Hepatic stellate cell (primary cell): Measurements from ENCODE around the gene INSIG1.

Source experiments
- DNase-seq: peaks from one replicate; pipeline ENCODE4 v3.0.0; 2011; ENCODE audit warnings: low spot score

INSIG1 gene

GRCh38 chr7:155297517-155298287, at the start of gene INSIG1:
INSIG1 (plus strand) TSS chr7:155297878; CDS start chr7:155298286, 408 bp downstream.
- peak; percentile 98 for DNase-seq

GRCh38 chr7:155248366-155248756, 49.3 kb upstream of the INSIG1 start:
- no peak for DNase-seq

- DNase-seq, result no peak
These were observed 45.8 kb upstream of the INSIG1 start for GRCh38 chr7:155251831-155252230.

- DNase-seq, result no peak
These were observed 45.2 kb upstream of the INSIG1 start for GRCh38 chr7:155252444-155252887.

DNA sequence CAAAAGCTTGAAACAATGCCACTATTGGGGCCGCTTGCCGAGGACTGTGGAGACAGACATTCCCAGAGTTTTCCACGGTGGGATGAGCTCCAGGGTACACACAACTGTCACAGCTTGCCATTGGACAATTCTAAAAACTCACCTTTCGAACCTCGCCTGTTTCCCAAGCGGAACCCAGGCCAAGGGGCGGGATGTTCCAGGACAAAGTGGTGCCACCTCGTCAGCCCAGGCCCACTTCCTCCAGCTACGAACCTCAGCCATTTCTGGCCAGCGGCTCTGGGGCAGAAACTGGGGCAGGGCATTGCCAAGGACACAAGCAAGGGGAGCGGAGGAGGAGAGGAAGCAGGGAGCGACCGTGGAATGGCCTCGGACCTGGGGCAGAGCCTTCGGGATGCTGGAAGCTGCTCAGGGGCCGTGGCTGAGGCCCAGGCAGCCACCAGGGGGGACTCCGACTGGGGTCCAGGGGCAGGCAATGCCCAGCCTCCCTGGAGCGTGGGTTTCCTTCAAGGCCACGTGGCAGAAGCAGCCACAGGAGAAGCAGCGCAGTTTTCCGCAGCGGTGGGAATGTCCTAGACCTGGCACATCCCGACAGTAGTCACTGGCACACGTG, 44.7 kb upstream of the INSIG1 start:
- DNase-seq, result no peak

DNA sequence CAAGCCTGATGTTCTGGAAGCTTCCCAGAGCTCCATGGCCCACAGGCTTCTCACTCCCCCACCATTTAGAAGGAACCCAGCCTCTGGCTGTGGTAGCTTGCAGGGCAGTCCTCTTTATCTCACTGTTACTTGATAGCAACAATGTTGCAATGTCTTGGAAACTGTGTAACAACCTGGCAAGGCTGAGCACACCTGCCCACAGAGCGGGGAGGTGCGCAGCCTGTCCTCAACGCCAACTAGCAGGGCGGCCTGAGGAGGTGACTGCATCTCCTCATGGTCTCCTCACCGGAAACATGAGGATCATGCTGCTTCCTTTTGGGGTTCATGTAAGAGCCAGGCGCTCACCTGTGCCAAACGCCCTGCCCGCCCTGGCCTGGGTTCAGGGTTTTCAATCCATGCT, 43.7 kb upstream of the INSIG1 start:
- DNase-seq, result no peak

DNA sequence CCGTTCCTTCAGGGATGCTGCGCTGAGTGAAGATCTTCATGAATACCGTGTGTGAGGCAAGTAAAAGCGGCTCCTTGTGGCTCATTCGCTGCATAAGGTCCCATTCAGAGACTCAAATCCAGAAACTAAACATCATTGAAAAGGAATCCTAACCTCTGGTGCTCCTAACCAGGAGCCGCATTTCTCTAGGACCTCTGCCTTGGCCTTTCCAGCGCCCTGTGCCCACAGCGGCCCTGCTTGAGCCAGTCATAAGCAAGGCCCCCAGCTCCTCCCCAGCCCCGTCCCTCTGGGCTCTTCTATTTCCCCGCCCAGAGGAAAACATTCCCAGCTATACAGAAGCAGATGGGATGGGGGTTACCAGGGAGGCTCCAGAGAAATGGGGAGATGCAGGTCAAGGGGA, 42.6 kb upstream of the INSIG1 start:
- DNase-seq, result no peak

GRCh38 chr7:155255621-155256020, 42.1 kb upstream of the INSIG1 start:
- DNase-seq, result no peak

DNA sequence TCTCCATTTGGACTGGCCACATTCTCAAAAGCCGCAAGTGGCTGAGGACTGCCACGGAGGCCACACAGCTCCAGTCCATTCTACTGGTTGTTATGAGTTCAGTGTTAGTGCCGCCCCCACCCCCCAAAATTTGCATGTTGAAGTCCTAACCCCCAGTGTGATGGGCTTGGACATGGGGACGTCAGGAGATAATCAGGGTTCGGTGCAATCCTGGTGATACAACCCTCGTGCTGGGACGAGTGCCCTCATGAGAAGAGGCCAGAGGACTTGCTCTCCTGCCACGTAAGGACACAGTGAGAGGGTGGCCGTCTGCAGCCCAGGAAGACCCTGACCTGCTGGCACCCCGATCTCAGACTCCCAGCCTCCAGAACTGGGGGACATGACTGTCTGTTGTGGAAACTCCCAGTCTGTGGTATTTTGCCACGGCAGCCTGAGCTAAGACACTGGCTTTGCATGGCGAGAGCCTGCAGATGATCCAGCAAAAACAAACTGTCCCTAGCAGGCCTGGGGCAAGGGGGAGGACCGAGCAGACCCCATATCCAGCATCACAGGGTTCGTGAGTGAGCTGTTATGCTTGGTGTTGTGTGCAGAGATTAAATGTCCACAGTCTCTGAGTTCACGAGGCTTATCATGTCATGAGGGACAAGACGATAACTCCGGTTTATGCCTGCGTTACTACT, 41.5 kb upstream of the INSIG1 start:
- no peak for DNase-seq

DNA sequence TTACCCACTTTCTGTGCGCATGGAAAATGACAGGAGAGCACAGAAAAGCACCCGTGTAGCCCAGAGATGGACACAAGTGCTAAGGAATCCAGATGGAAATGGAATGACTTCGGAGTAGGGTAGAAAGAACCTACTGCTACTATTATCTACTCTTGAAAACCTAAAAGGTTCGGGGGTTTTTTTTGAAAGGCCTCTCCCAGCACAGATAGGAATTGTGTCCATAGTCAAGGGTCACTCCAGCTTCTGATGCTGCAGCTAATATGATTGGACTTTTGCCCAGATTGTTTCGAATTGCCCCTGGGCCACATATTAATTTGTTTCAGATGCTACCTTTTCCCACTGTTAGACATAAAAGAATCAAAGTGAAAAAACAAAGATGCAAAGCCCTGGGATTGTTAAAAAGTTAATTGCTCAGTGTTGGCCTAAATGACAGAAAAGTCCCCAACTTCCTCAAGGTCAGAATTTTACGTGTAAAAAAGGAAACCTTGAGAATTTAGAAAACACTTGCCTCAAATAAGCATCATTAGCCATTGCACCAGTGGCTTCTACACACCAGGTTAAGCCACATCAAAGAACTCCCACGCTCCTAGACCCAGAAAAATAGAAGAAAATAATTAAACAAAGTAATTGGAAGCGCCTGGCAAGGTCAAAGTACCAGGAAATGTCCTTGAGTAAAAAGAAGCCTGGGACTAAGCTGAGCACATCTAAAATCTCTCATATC, 40.8 kb upstream of the INSIG1 start:
- no peak for DNase-seq

- peak; percentile 87 for DNase-seq
These were observed 40.0 kb upstream of the INSIG1 start for GRCh38 chr7:155257482-155258225.

GRCh38 chr7:155258226-155258560, 39.5 kb upstream of the INSIG1 start:
- DNase-seq, result peak; percentile 89

DNA sequence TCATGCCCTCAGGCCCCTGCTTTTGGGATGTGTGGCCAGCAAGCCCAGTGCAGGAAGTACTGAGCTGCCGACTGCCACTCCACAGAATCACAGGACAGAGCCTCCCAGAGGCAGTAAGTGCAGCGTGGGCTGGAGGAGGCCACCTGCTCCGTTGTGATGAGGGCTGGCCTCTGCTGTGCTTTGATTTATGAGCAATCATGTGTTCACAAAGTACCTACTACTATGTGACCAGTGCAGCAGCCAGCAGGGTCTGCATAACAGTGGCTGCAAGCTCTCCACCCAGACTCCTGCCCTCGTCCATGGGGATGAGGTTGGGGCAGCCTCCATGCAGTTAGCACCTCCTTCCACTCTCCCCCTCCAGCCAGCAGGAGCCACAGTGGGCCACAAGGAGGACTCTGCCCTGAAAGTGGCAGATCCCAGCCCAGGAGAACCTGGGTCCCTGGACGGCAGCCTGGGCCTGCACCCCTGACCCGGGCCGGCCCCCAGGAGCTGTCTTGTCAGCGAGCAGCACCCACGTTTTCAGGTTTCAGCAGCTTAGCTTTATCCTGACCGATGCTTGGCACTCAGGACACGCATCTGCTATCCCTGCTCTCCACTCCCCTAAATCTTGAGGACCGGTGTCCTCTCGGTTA, 37.7 kb upstream of the INSIG1 start:
- DNase-seq, result no peak

DNA sequence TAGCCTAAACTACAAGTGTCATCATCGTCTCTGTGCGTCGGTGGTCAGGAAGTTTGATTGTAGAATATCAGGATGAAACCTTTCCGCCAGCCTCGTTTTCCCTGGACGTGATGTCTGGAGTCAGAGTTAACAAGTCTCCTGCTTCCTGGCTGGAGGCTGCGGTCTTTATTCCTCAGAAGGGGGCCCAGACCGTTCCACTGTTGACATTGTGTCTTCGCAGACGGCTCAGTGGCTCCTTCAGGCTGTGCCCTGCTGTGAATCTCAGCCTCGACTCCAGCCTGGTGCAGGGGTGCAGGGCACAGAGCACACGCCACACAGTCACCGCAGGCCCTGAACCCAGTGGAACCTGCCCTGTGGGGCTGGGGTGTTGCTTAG, 37.2 kb upstream of the INSIG1 start:
- no peak for DNase-seq

DNA sequence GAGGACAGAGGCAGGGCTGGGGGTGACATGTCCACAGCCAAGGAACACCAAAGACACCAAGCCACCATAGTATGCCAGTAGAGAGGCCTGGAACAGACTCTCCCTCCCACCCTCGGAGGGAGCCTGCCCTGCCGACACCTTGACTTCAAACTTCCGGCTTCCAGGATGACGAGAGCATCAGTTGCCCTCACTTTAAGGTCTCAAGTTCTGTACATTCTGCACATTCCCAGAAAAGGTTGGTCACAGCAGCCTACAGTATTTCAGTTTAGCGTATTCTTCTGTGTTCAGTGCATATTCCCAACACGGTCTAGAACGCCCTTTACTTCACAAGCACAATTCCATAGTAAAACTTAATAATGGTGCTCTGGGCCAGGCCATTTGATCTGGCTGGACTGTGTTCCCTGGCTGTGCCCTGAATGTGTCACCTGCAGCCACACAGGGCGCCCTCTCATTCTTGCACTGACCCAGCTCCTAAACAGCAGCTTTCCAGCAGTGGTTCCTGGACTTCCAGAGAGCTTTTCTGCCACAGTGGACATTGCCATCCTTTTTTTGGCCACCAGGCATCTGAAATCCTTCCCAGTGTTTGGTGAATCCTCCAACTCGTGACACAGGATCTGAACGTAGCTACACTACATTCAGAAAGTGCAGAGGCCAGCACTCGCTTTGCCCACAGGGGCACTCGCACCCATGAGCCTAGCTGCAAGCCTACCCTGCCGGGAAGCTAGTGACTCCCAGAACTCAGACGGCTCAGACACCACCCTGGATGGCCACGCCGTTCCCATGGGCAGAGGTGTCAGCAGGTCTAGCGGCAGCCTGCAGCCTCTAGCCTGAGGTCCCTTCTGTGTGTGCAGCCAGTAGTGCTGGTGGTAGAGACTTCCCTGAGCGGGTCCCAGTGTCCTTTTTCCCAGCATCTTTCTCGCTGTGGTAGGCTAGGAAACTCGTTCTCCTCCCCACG, 36.4 kb upstream of the INSIG1 start:
- DNase-seq, result no peak

GRCh38 chr7:155262031-155262430, 35.6 kb upstream of the INSIG1 start:
- no peak for DNase-seq

DNA sequence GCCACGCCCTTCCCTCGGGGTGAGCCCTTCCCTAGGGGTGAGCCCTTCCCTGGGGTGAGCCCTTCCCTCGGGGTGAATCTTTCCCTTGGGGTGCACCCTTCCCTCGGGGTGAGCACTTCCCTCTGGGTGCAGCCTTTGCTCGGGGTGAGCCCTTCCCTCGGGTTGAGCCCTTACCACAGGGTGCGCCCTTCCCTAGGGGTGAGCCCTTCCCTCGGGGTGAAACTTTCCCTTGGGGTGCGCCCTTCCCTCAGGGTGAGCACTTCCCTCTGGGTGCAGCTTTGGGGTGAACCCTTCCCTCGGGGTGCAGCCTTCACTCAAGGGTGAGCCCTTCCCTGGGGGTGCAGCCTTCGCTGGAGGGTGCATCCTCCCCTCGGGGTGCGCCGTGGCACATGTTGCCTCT, 34.6 kb upstream of the INSIG1 start:
- no peak for DNase-seq

DNA sequence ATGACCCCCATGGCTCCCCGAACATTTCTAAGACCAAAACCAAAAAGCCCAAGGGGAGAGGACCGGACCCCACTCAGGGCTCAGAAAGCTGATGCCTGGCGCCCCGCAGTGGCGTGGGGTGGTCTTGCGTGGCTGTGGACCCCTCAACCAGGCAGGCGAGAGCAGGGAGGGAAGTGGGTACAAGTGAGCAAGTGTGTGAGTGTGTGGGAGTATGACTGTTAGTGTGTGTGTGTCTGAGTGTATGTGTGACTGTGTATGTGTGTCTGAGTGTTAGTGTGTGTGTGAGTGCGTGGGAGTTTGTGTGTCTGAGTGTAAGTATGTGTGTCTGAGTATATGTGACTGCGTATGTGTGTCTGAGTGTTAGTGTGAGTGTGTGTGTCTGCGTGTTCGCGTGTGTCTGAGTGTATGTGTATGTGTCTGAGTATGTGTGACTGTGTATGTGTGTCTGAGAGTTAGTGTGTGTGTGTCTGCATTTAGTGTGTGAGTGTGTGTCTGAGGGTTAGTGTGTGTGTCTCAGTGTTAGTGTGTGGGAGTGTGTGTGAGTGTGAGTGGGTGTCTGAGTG, 34.0 kb upstream of the INSIG1 start:
- DNase-seq, result no peak

DNA sequence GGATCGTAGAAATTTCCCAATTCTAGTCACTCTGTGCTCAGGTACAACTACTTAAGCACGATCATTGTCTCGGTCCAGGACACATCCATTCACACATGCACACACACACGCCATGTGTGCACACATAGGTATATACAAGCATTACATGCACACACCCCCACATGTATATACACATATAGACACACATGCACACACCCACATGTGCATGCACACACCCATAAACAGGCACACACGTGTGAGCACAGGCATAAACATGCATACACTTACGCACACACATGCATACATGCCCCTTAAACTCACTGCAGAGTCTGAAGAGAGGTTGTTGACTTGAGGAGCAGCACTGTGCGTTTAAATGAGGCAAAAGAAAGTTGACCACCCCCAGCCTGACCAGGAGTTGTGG, 32.5 kb upstream of the INSIG1 start:
- DNase-seq, result no peak

GRCh38 chr7:155265961-155266360, 31.7 kb upstream of the INSIG1 start:
- DNase-seq, result no peak
